Fibroblast of gingiva (primary cell): ENCODE results near the gene MID1.
A peak's percentile ranks its signal among the peaks of the same experiment; 100 is the strongest.
"Not testable (repeated sequence)": the region's sequence is repeated elsewhere in the genome, so short reads cannot be mapped to it uniquely, and the experiment has no call there.

Experiments
- DNase-seq: peaks from one replicate; pipeline ENCODE4 v3.0.0-alpha.2; 2011; ENCODE audit warnings: low read depth

MID1 gene

GRCh38 chrX:10617186-10617998 lies 3.0 kb downstream of the MID1 start:
- no peak for DNase-seq

GRCh38 chrX:10615931-10616774 lies 4.2 kb downstream of the MID1 start:
- peak; percentile 55 for DNase-seq

GRCh38 chrX:10612215-10612614 lies 8.2 kb downstream of the MID1 start:
- peak; percentile 42 for DNase-seq

GRCh38 chrX:10611441-10612090 lies 8.8 kb downstream of the MID1 start:
- peak; percentile 34 for DNase-seq

GRCh38 chrX:10608099-10608498 lies 12.3 kb downstream of the MID1 start:
- DNase-seq = peak; percentile 81

- DNase-seq = no peak
Measured at GRCh38 chrX:10607233-10607632, 13.2 kb downstream of the MID1 start.

- no peak for DNase-seq
Measured at GRCh38 chrX:10603612-10604011, 16.8 kb downstream of the MID1 start.

- DNase-seq = no peak
Measured at GRCh38 chrX:10602646-10603045, 17.7 kb downstream of the MID1 start.

GRCh38 chrX:10600479-10600878 lies 19.9 kb downstream of the MID1 start:
- no peak for DNase-seq

- no peak for DNase-seq
Measured at GRCh38 chrX:10598540-10598939, 21.8 kb downstream of the MID1 start.

GRCh38 chrX:10597871-10598270 lies 22.5 kb downstream of the MID1 start:
- no peak for DNase-seq

GRCh38 chrX:10591363-10592335 lies 28.7 kb downstream of the MID1 start:
- DNase-seq = peak; percentile 30

- not testable (repeated sequence) for DNase-seq
Measured at GRCh38 chrX:10589787-10590186, 30.6 kb downstream of the MID1 start.

- DNase-seq = no peak
Measured at GRCh38 chrX:10589098-10589497, 31.3 kb downstream of the MID1 start.

- DNase-seq = not testable (repeated sequence)
Measured at GRCh38 chrX:10584882-10585281, 35.5 kb downstream of the MID1 start.

GRCh38 chrX:10582945-10583344 lies 37.4 kb downstream of the MID1 start:
- DNase-seq = peak; percentile 61

- DNase-seq = no peak
Measured at GRCh38 chrX:10582215-10582733, 38.1 kb downstream of the MID1 start.

- peak; percentile 47 for DNase-seq
Measured at GRCh38 chrX:10579112-10580011, 41.0 kb downstream of the MID1 start.

- DNase-seq = no peak
Measured at GRCh38 chrX:10578527-10578926, 41.9 kb downstream of the MID1 start.

GRCh38 chrX:10577853-10578252 lies 42.5 kb downstream of the MID1 start:
- DNase-seq = no peak
